Stimulated activated naive CD8-positive, alpha-beta T cell treated with anti-CD3 and anti-CD28 coated beads, Interleukin-15, amount 100 ng/mL, for 72 hours (primary cell): Measurements from ENCODE around the gene NDUFA8.
"Not testable (repeated sequence)": the region's sequence is repeated elsewhere in the genome, so short reads cannot be mapped to it uniquely, and the experiment has no call there.

Experiments
- ATAC-seq: fragments of 150-1000 bp; cut with Tn5 transposase; 2 replicates; pipeline ENCODE4 v1.10.0; 2021; ENCODE audit warnings: mild to moderate bottlenecking, moderate library complexity
- DNase-seq, 2 donors: peaks; one replicate each; pipeline ENCODE4 v3.0.0; 2021 to 2022
- H3K27ac Mint-ChIP-seq, 2 donors: one replicate each; pipeline ENCODE4 v1.8.0; 2022; ENCODE audit warnings: mild to moderate bottlenecking in 2 of 2, mixed read lengths in 2 of 2, moderate library complexity in 2 of 2
- H3K27me3 Mint-ChIP-seq: one replicate; pipeline ENCODE4 v1.8.0; 2022; ENCODE audit warnings: mixed read lengths
- H3K4me1 Mint-ChIP-seq: one replicate; pipeline ENCODE4 v1.8.0; 2022; ENCODE audit warnings: mild to moderate bottlenecking, mixed read lengths
- H3K4me3 Mint-ChIP-seq, 2 donors: one replicate each; pipeline ENCODE4 v1.8.0; 2022; ENCODE audit warnings: mild to moderate bottlenecking in 2 of 2, mixed read lengths in 2 of 2, moderate library complexity in 1 of 2
- H3K9me3 Mint-ChIP-seq, 2 donors: one replicate each; pipeline ENCODE4 v1.8.0; 2022; ENCODE audit warnings: mixed read lengths in 2 of 2

The NDUFA8 gene

GRCh38 chr9:122122903-122123632, 36.5 kb downstream of the NDUFA8 start:
- Mint-ChIP-seq H3K27ac (no peak overlapping the region), H3K4me1 (peaks cover 36% of the 10 kb centered on the region), H3K9me3 (no peaks in the 10 kb centered on the region), H3K27me3 (peaks cover 44% of the 10 kb centered on the region), H3K4me3 (no peak overlapping the region)
- DNase-seq, result peak; percentile 69 to 75
- ATAC-seq, result peak; percentile 45

- DNase-seq (no peak), ATAC-seq (no peak)
- Mint-ChIP-seq H3K4me3 (no peak overlapping the region), H3K27me3 (peaks cover 38% of the 10 kb centered on the region), H3K4me1 (peaks cover 32% of the 10 kb centered on the region), H3K27ac (no peak overlapping the region), H3K9me3 (no peaks in the 10 kb centered on the region)
Measured at GRCh38 chr9:122122468-122122867, 37.1 kb downstream of the NDUFA8 start.

GRCh38 chr9:122121931-122122330, 37.6 kb downstream of the NDUFA8 start:
- H3K27ac Mint-ChIP-seq, result no peak overlapping the region
- H3K9me3 Mint-ChIP-seq, result no peaks in the 10 kb centered on the region
- ATAC-seq (no peak), DNase-seq (no peak)
- peaks cover 29% of the 10 kb centered on the region for H3K4me1 Mint-ChIP-seq
- peaks cover 33% of the 10 kb centered on the region for H3K27me3 Mint-ChIP-seq
- H3K4me3 Mint-ChIP-seq, result no peak overlapping the region

GRCh38 chr9:122121391-122121790, 38.2 kb downstream of the NDUFA8 start:
- DNase-seq (no peak), ATAC-seq (no peak)
- no peaks in the 10 kb centered on the region for H3K9me3 Mint-ChIP-seq
- H3K27me3 Mint-ChIP-seq, result peaks cover 28% of the 10 kb centered on the region
- H3K27ac Mint-ChIP-seq, result no peak overlapping the region
- H3K4me3 Mint-ChIP-seq, result no peak overlapping the region
- H3K4me1 Mint-ChIP-seq, result peaks cover 25% of the 10 kb centered on the region

GRCh38 chr9:122120316-122121071, 39.1 kb downstream of the NDUFA8 start:
- DNase-seq (no peak), ATAC-seq (no peak)
- Mint-ChIP-seq H3K27ac (no peak overlapping the region), H3K4me1 (peaks cover 16% of the 10 kb centered on the region), H3K27me3 (peaks cover 22% of the 10 kb centered on the region), H3K9me3 (no peaks in the 10 kb centered on the region), H3K4me3 (no peak overlapping the region)

- H3K9me3 Mint-ChIP-seq, result no peaks in the 10 kb centered on the region
- no peak overlapping the region for H3K4me3 Mint-ChIP-seq
- peaks cover 22% of the 10 kb centered on the region for H3K27me3 Mint-ChIP-seq
- H3K27ac Mint-ChIP-seq, result no peak overlapping the region
- H3K4me1 Mint-ChIP-seq, result peaks cover 8% of the 10 kb centered on the region
- DNase-seq (no peak), ATAC-seq (no peak)
Measured at GRCh38 chr9:122119721-122120120, 39.9 kb downstream of the NDUFA8 start.

- no peaks in the 10 kb centered on the region for H3K9me3 Mint-ChIP-seq
- peaks cover 8% of the 10 kb centered on the region for H3K4me1 Mint-ChIP-seq
- H3K27ac Mint-ChIP-seq, result no peak overlapping the region
- H3K27me3 Mint-ChIP-seq, result peaks cover 19% of the 10 kb centered on the region
- ATAC-seq (no peak), DNase-seq (no peak)
- H3K4me3 Mint-ChIP-seq, result no peak overlapping the region
Measured at GRCh38 chr9:122119166-122119521, 40.4 kb downstream of the NDUFA8 start.

GRCh38 chr9:122118343-122119165, 41.0 kb downstream of the NDUFA8 start:
- H3K27me3 Mint-ChIP-seq, result peaks cover 14% of the 10 kb centered on the region
- H3K9me3 Mint-ChIP-seq, result no peaks in the 10 kb centered on the region
- H3K27ac Mint-ChIP-seq, result no peak overlapping the region
- DNase-seq (no peak), ATAC-seq (no peak)
- no peak overlapping the region for H3K4me3 Mint-ChIP-seq
- peaks cover 8% of the 10 kb centered on the region for H3K4me1 Mint-ChIP-seq

GRCh38 chr9:122117241-122117640, 42.3 kb downstream of the NDUFA8 start:
- H3K9me3 Mint-ChIP-seq, H3K27ac Mint-ChIP-seq, H3K4me3 Mint-ChIP-seq, DNase-seq, ATAC-seq, H3K4me1 Mint-ChIP-seq: not testable (repeated sequence)
- peaks cover 26% of the 10 kb centered on the region for H3K27me3 Mint-ChIP-seq

GRCh38 chr9:122116448-122117173, 43.0 kb downstream of the NDUFA8 start:
- H3K4me3 Mint-ChIP-seq, result no peak overlapping the region
- no peaks in the 10 kb centered on the region for H3K4me1 Mint-ChIP-seq
- no peak overlapping the region for H3K27ac Mint-ChIP-seq
- DNase-seq (no peak), ATAC-seq (no peak)
- peaks cover 27% of the 10 kb centered on the region for H3K27me3 Mint-ChIP-seq
- H3K9me3 Mint-ChIP-seq, result no peaks in the 10 kb centered on the region

- Mint-ChIP-seq H3K27me3 (peaks cover 27% of the 10 kb centered on the region), H3K9me3 (no peaks in the 10 kb centered on the region), H3K4me1 (no peaks in the 10 kb centered on the region), H3K27ac (no peak overlapping the region), H3K4me3 (no peak overlapping the region)
- DNase-seq (no peak), ATAC-seq (no peak)
Measured at GRCh38 chr9:122116040-122116439, 43.5 kb downstream of the NDUFA8 start.

- DNase-seq, result no peak
- no peak overlapping the region for H3K27ac Mint-ChIP-seq
- H3K4me3 Mint-ChIP-seq, result no peak overlapping the region
- H3K27me3 Mint-ChIP-seq, result peaks cover 27% of the 10 kb centered on the region
- no peaks in the 10 kb centered on the region for H3K9me3 Mint-ChIP-seq
- no peaks in the 10 kb centered on the region for H3K4me1 Mint-ChIP-seq
- no peak for ATAC-seq
Measured at GRCh38 chr9:122115176-122116035, 44.2 kb downstream of the NDUFA8 start.

- ATAC-seq (no peak), DNase-seq (no peak)
- H3K27ac Mint-ChIP-seq, result no peak overlapping the region
- no peaks in the 10 kb centered on the region for H3K9me3 Mint-ChIP-seq
- H3K4me1 Mint-ChIP-seq, result no peaks in the 10 kb centered on the region
- H3K27me3 Mint-ChIP-seq, result peaks cover 27% of the 10 kb centered on the region
- H3K4me3 Mint-ChIP-seq, result no peak overlapping the region
Measured at GRCh38 chr9:122113574-122113973, 46.0 kb downstream of the NDUFA8 start.

- H3K27ac Mint-ChIP-seq, result peak overlapping the region in 1 of 2 donors; percentile 42
- H3K9me3 Mint-ChIP-seq, result no peaks in the 10 kb centered on the region
- H3K4me1 Mint-ChIP-seq, result no peaks in the 10 kb centered on the region
- no peak for ATAC-seq
- peaks cover 27% of the 10 kb centered on the region for H3K27me3 Mint-ChIP-seq
- H3K4me3 Mint-ChIP-seq, result no peak overlapping the region
- DNase-seq, result no peak
Measured at GRCh38 chr9:122112238-122112637, 47.3 kb downstream of the NDUFA8 start.
